ENCODE measurements around the gene CEP164.

DNA sequence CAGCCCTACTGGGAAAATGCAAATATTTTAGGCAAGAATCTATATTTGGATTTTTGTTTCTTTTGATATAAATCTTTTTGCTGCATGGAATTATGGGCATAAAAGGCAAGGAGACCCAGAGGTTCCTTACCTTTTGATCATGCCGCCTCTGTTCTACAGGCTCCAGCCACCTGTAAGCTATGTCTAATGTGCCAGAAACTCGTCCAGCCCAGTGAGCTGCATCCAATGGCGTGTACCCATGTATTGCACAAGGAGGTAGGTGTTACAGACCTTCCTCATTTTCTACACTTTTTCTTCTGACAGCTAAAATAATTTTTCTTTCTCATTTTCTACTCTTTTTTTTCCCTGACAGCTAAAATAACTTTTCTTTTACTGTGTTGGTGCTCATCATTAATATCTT is 44.7 kb upstream of the CEP164 start:
- TF ChIP-seq POLR2AphosphoS5 (IDR thresholded peaks at IDR 0.05; ENCODE audit: low read depth, low read length) = no peak
- TF ChIP-seq POLR2A (IDR thresholded peaks at IDR 0.05; ENCODE audit: low read depth, low read length) = no peak
- no peak for TF ChIP-seq PAX5 (IDR thresholded peaks at IDR 0.05; ENCODE audit: insufficient read depth, low read length, severe bottlenecking)
- TF ChIP-seq TAF1 (IDR thresholded peaks at IDR 0.05; ENCODE audit: low read depth, low read length) = no peak
- no peak for TF ChIP-seq SPI1 (IDR thresholded peaks at IDR 0.05; ENCODE audit: low read depth, low read length)
- TF ChIP-seq POU2F2 (IDR thresholded peaks at IDR 0.05; ENCODE audit: low read depth, low read length) = no peak

Measured in GM12891 (cell line).